ENCODE results near the gene CERS1. TPM values are rescaled to one million over a fixed set of nuclear protein-coding genes. Genes with fewer than 3 reads are reported as not detected.

CERS1 gene
- total RNA-seq, 1 experiment from 2014 or later = 4.4 TPM

GRCh38 chr19:18832306-18833140 is 63.4 kb downstream of the CERS1 start:
- DNase-seq = peak; percentile 29
- TSS peak; percentile 34 for BruUV-seq (replicated peaks)
- CTCF ChIA-PET = interaction anchor here (0.5 to 1.5 kb wide), 4 partner anchors 15 to 327 kb away, joined by 3 to 4 read pairs (median 3); no protein-coding TSS in a partner anchor
- Mint-ChIP-seq H3K4me1 (ENCODE audit: low read depth, unreplicated experiment) (peaks cover 10% of the 10 kb centered on the region), H3K27me3 (ENCODE audit: unreplicated experiment) (peaks cover 2% of the 10 kb centered on the region), H3K9me3 (ENCODE audit: low read depth, unreplicated experiment) (no peaks in the 10 kb centered on the region), H3K27ac (ENCODE audit: unreplicated experiment) (peak overlapping the region; percentile 87), H3K36me3 (ENCODE audit: insufficient read depth, unreplicated experiment) (peaks cover 23% of the 10 kb centered on the region), H3K4me3 (ENCODE audit: low read depth, unreplicated experiment) (peak overlapping the region; percentile 91)
- no peak for TF ChIP-seq CTCF (IDR thresholded peaks at IDR 0.05; ENCODE audit: unreplicated experiment)
- intact Hi-C loops (cut with micrococcal nuclease; ENCODE audit: unreplicated experiment) = no loop called here

- Mint-ChIP-seq H3K27me3 (ENCODE audit: unreplicated experiment) (peaks cover 8% of the 10 kb centered on the region), H3K4me3 (ENCODE audit: low read depth, unreplicated experiment) (peak within 1 kb of the TSS; percentile 91), H3K27ac (ENCODE audit: unreplicated experiment) (peak within 1 kb of the TSS; percentile 87), H3K4me1 (ENCODE audit: low read depth, unreplicated experiment) (peaks cover 9% of the 10 kb centered on the region), H3K36me3 (ENCODE audit: insufficient read depth, unreplicated experiment) (peaks cover 23% of the 10 kb centered on the region), H3K9me3 (ENCODE audit: low read depth, unreplicated experiment) (no peaks in the 10 kb centered on the region)
- peak; percentile 93 for DNase-seq
- no TSS peak for BruUV-seq (replicated peaks)
- TF ChIP-seq CTCF (IDR thresholded peaks at IDR 0.05; ENCODE audit: unreplicated experiment) = no peak
- CTCF ChIA-PET = interaction anchor here (0.5 to 1.5 kb wide), 4 partner anchors 15 to 327 kb away, joined by 3 to 4 read pairs (median 3); no protein-coding TSS in a partner anchor
- intact Hi-C loops (cut with micrococcal nuclease; ENCODE audit: unreplicated experiment) = no loop called here
Measured at GRCh38 chr19:18831524-18832305, 64.2 kb downstream of the CERS1 start, which contains the start of gene UPF1. Gene UPF1, plus strand, starts transcription at chr19:18831959. Its CDS starts 251 bp downstream, at chr19:18832210.

DNA sequence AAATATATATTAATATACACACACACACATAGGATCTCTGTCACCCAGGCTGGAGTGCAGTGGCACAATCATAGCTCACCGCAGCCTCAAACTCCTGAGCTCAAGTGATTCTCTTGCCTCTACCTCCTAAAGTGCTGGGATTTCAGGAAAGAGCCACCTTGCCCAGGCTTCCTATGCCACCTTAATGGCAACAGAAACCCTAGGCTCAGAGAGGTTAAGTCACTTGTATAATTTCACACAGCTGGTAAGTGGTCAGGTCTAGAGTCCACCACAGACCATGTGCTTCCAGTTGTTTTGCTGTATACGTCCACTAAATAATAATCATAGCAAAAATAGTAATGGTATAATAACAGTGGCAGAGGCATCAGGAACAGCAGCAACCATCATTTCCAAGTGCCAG is 65.5 kb downstream of the CERS1 start:
- intact Hi-C loops (cut with micrococcal nuclease; ENCODE audit: unreplicated experiment) = no loop called here
- BruUV-seq (replicated peaks) = no TSS peak
- Mint-ChIP-seq H3K27ac (ENCODE audit: unreplicated experiment) (no peak overlapping the region), H3K27me3 (ENCODE audit: unreplicated experiment) (peaks cover 8% of the 10 kb centered on the region), H3K4me3 (ENCODE audit: low read depth, unreplicated experiment) (no peak overlapping the region), H3K4me1 (ENCODE audit: low read depth, unreplicated experiment) (peaks cover 9% of the 10 kb centered on the region), H3K36me3 (ENCODE audit: insufficient read depth, unreplicated experiment) (peaks cover 23% of the 10 kb centered on the region), H3K9me3 (ENCODE audit: low read depth, unreplicated experiment) (no peaks in the 10 kb centered on the region)
- TF ChIP-seq CTCF (IDR thresholded peaks at IDR 0.05; ENCODE audit: unreplicated experiment) = no peak
- CTCF ChIA-PET = no interaction called here
- no peak for DNase-seq

GRCh38 chr19:18828786-18829185 is 67.2 kb downstream of the CERS1 start:
- no peak for DNase-seq
- no peaks in the 10 kb centered on the region for H3K9me3 Mint-ChIP-seq (ENCODE audit: low read depth, unreplicated experiment)
- peaks cover 8% of the 10 kb centered on the region for H3K27me3 Mint-ChIP-seq (ENCODE audit: unreplicated experiment)
- H3K36me3 Mint-ChIP-seq (ENCODE audit: insufficient read depth, unreplicated experiment) = peaks cover 16% of the 10 kb centered on the region
- no peak for TF ChIP-seq CTCF (IDR thresholded peaks at IDR 0.05; ENCODE audit: unreplicated experiment)
- no peak overlapping the region for H3K27ac Mint-ChIP-seq (ENCODE audit: unreplicated experiment)
- H3K4me1 Mint-ChIP-seq (ENCODE audit: low read depth, unreplicated experiment) = no peaks in the 10 kb centered on the region
- CTCF ChIA-PET = interaction anchor here (0.6 to 1.2 kb wide), 4 partner anchors 9 to 377 kb away, joined by 3 to 4 read pairs (median 4); partner anchors contain the start of gene COPE
- no peak overlapping the region for H3K4me3 Mint-ChIP-seq (ENCODE audit: low read depth, unreplicated experiment)
- intact Hi-C loops (cut with micrococcal nuclease; ENCODE audit: unreplicated experiment) = no loop called here
- no TSS peak for BruUV-seq (replicated peaks)

Other genes with a start within 250 kb of the CERS1 start
- gene CRTC1, start 212.5 kb downstream of the CERS1 start, total RNA-seq (2022) = 8.5 and 9.4 TPM in 2 replicates
- 0.12 TPM in 1 of 2 replicates, not detected in the other for gene COMP, start 104.9 kb downstream of the CERS1 start, total RNA-seq (2022)
- 57.1 and 62.0 TPM in 2 replicates for gene UPF1, start 64.2 kb downstream of the CERS1 start, total RNA-seq (2022)
- gene COPE, start 23.2 kb upstream of the CERS1 start, total RNA-seq (2022) = 137 and 143 TPM in 2 replicates
- 34.4 and 37.3 TPM in 2 replicates for gene DDX49, start 23.6 kb upstream of the CERS1 start, total RNA-seq (2022)
- gene HOMER3, start 45.1 kb upstream of the CERS1 start, total RNA-seq (2022) = 19.0 and 20.2 TPM in 2 replicates
- gene SUGP2, start 137.4 kb upstream of the CERS1 start, total RNA-seq (2022) = 67.1 and 77.2 TPM in 2 replicates
- 24.0 and 24.6 TPM in 2 replicates for gene ARMC6, start 137.4 kb upstream of the CERS1 start, total RNA-seq (2022)
- gene SLC25A42, start 167.8 kb upstream of the CERS1 start, total RNA-seq (2022) = 5.7 and 7.1 TPM in 2 replicates
- 24.0 and 28.9 TPM in 2 replicates for gene TMEM161A, start 242.3 kb upstream of the CERS1 start, total RNA-seq (2022)